Activated CD4-positive, alpha-beta T cell treated with anti-CD3 and anti-CD28 coated beads, Interleukin-2, amount 10 ng/mL, durations not matched to agents 24 days and 14 days (primary cell): Measurements from ENCODE around the gene PLXNA4. TPM values are rescaled to one million over a fixed set of nuclear protein-coding genes. Genes with fewer than 3 reads are reported as not detected.

ENCODE experiments used
- DNase-seq: peaks from one replicate; pipeline ENCODE4 v3.0.0; 2022
- H3K27ac Mint-ChIP-seq: one replicate; pipeline ENCODE4 v1.8.0; 2022; ENCODE audit warnings: mild to moderate bottlenecking, mixed read lengths
- H3K27me3 Mint-ChIP-seq: one replicate; pipeline ENCODE4 v1.8.0; 2022; ENCODE audit warnings: mixed read lengths
- H3K36me3 Mint-ChIP-seq: one replicate; pipeline ENCODE4 v1.8.0; 2022; ENCODE audit warnings: low read depth, mild to moderate bottlenecking, mixed read lengths
- H3K4me1 Mint-ChIP-seq: one replicate; pipeline ENCODE4 v1.8.0; 2021; ENCODE audit warnings: mixed read lengths
- H3K4me3 Mint-ChIP-seq: one replicate; pipeline ENCODE4 v1.8.0; 2022; ENCODE audit warnings: mild to moderate bottlenecking, moderate library complexity, mixed read lengths
- H3K9me3 Mint-ChIP-seq: one replicate; pipeline ENCODE4 v1.8.0; 2021; ENCODE audit warnings: mixed read lengths
- intact Hi-C: fragments of 100-400 bp; cut with micrococcal nuclease; formaldehyde crosslinking; loops from one replicate; pipeline ENCODE4 v1.15.1; 2023
- total RNA-seq: library from RNA; stranded (reverse); gene quantifications from 2 replicates; pipeline ENCODE4 v1.2.3, GENCODE V29; 2022

The PLXNA4 gene
- total RNA-seq, 1 donor from 2014 or later = 0.70 TPM

GRCh38 chr7:132336797-132337196 is 239.5 kb downstream of the PLXNA4 start:
- DNase-seq = no peak
- Mint-ChIP-seq H3K36me3 (no peaks in the 10 kb centered on the region), H3K4me3 (no peak overlapping the region), H3K9me3 (no peaks in the 10 kb centered on the region), H3K4me1 (no peaks in the 10 kb centered on the region), H3K27me3 (peaks cover 13% of the 10 kb centered on the region), H3K27ac (no peak overlapping the region)
- intact Hi-C loops = no loop called here

GRCh38 chr7:132333301-132333700 is 243.0 kb downstream of the PLXNA4 start:
- no peaks in the 10 kb centered on the region for H3K4me1 Mint-ChIP-seq
- no peak overlapping the region for H3K4me3 Mint-ChIP-seq
- intact Hi-C loops = no loop called here

GRCh38 chr7:132328760-132329159 is 247.5 kb downstream of the PLXNA4 start:
- Mint-ChIP-seq H3K27ac (no peak overlapping the region), H3K27me3 (peaks cover 37% of the 10 kb centered on the region), H3K9me3 (no peaks in the 10 kb centered on the region), H3K4me1 (no peaks in the 10 kb centered on the region), H3K36me3 (no peaks in the 10 kb centered on the region), H3K4me3 (no peak overlapping the region)
- intact Hi-C loops = no loop called here
- no peak for DNase-seq

More at GRCh38 chr7:132333301-132333700, 243.0 kb downstream of the PLXNA4 start:
- Mint-ChIP-seq H3K9me3 (no peaks in the 10 kb centered on the region), H3K27ac (no peak overlapping the region), H3K27me3 (peaks cover 13% of the 10 kb centered on the region), H3K36me3 (no peaks in the 10 kb centered on the region)
- no peak for DNase-seq

- Mint-ChIP-seq H3K4me1 (no peaks in the 10 kb centered on the region), H3K27me3 (peaks cover 38% of the 10 kb centered on the region), H3K4me3 (no peak overlapping the region), H3K36me3 (no peaks in the 10 kb centered on the region), H3K27ac (no peak overlapping the region), H3K9me3 (no peaks in the 10 kb centered on the region)
- intact Hi-C loops = no loop called here
- DNase-seq = no peak
Observed at GRCh38 chr7:132328047-132328620, 248.1 kb downstream of the PLXNA4 start.

- Mint-ChIP-seq H3K9me3 (no peaks in the 10 kb centered on the region), H3K4me3 (no peak overlapping the region), H3K27ac (no peak overlapping the region), H3K27me3 (peaks cover 35% of the 10 kb centered on the region), H3K4me1 (no peaks in the 10 kb centered on the region), H3K36me3 (no peaks in the 10 kb centered on the region)
- intact Hi-C loops = no loop called here
- no peak for DNase-seq
Observed at GRCh38 chr7:132326878-132327589, 249.2 kb downstream of the PLXNA4 start.

- Mint-ChIP-seq H3K4me1 (peaks cover 13% of the 10 kb centered on the region), H3K27me3 (peaks cover 39% of the 10 kb centered on the region), H3K27ac (no peak overlapping the region), H3K4me3 (no peak overlapping the region), H3K36me3 (no peaks in the 10 kb centered on the region), H3K9me3 (no peaks in the 10 kb centered on the region)
- no peak for DNase-seq
- intact Hi-C loops = no loop called here
Observed at GRCh38 chr7:132322970-132323369, 253.3 kb downstream of the PLXNA4 start.

- H3K27ac Mint-ChIP-seq = no peak overlapping the region
- H3K4me1 Mint-ChIP-seq = peaks cover 13% of the 10 kb centered on the region
- intact Hi-C loops = no loop called here
- DNase-seq = no peak
- H3K4me3 Mint-ChIP-seq = no peak overlapping the region
- peaks cover 43% of the 10 kb centered on the region for H3K27me3 Mint-ChIP-seq
- H3K36me3 Mint-ChIP-seq = no peaks in the 10 kb centered on the region
- H3K9me3 Mint-ChIP-seq = peaks cover 10% of the 10 kb centered on the region
Observed at GRCh38 chr7:132321387-132321786, 254.9 kb downstream of the PLXNA4 start.

GRCh38 chr7:132319481-132319880 is 256.8 kb downstream of the PLXNA4 start:
- no peaks in the 10 kb centered on the region for H3K36me3 Mint-ChIP-seq
- H3K27me3 Mint-ChIP-seq = peaks cover 42% of the 10 kb centered on the region
- H3K4me1 Mint-ChIP-seq = peaks cover 13% of the 10 kb centered on the region
- no peak for DNase-seq
- peaks cover 10% of the 10 kb centered on the region for H3K9me3 Mint-ChIP-seq
- H3K4me3 Mint-ChIP-seq = peak overlapping the region; percentile 36
- no peak overlapping the region for H3K27ac Mint-ChIP-seq
- intact Hi-C loops = loop anchor here (2.0 kb wide), 1 partner anchor 75 kb away; no protein-coding TSS in a partner anchor

GRCh38 chr7:132318352-132319318 is 257.6 kb downstream of the PLXNA4 start:
- H3K27me3 Mint-ChIP-seq = peaks cover 36% of the 10 kb centered on the region
- H3K36me3 Mint-ChIP-seq = no peaks in the 10 kb centered on the region
- intact Hi-C loops = loop anchor here (1.0 to 2.0 kb wide), 2 partner anchors 76 to 262 kb away; no protein-coding TSS in a partner anchor
- H3K27ac Mint-ChIP-seq = no peak overlapping the region
- peak overlapping the region; percentile 14 for H3K4me3 Mint-ChIP-seq
- H3K4me1 Mint-ChIP-seq = peaks cover 13% of the 10 kb centered on the region
- H3K9me3 Mint-ChIP-seq = peaks cover 10% of the 10 kb centered on the region
- peak; percentile 93 for DNase-seq

GRCh38 chr7:132317701-132318351 is 258.4 kb downstream of the PLXNA4 start:
- Mint-ChIP-seq H3K4me3 (no peak overlapping the region), H3K9me3 (peaks cover 10% of the 10 kb centered on the region), H3K36me3 (no peaks in the 10 kb centered on the region), H3K27me3 (peaks cover 40% of the 10 kb centered on the region), H3K4me1 (peaks cover 13% of the 10 kb centered on the region), H3K27ac (no peak overlapping the region)
- DNase-seq = no peak
- intact Hi-C loops = loop anchor here (1.0 to 2.0 kb wide), 2 partner anchors 77 to 262 kb away; no protein-coding TSS in a partner anchor

- peaks cover 4% of the 10 kb centered on the region for H3K4me1 Mint-ChIP-seq
- intact Hi-C loops = no loop called here
- no peak overlapping the region for H3K4me3 Mint-ChIP-seq
- H3K36me3 Mint-ChIP-seq = no peaks in the 10 kb centered on the region
- H3K9me3 Mint-ChIP-seq = peaks cover 10% of the 10 kb centered on the region
- no peak overlapping the region for H3K27ac Mint-ChIP-seq
- DNase-seq = no peak
- H3K27me3 Mint-ChIP-seq = peaks cover 36% of the 10 kb centered on the region
Observed at GRCh38 chr7:132312531-132313055, 263.7 kb downstream of the PLXNA4 start.

GRCh38 chr7:132311733-132312132 is 264.5 kb downstream of the PLXNA4 start:
- intact Hi-C loops = no loop called here
- H3K36me3 Mint-ChIP-seq = no peaks in the 10 kb centered on the region
- peaks cover 31% of the 10 kb centered on the region for H3K27me3 Mint-ChIP-seq
- DNase-seq = no peak
- H3K4me3 Mint-ChIP-seq = no peak overlapping the region
- H3K9me3 Mint-ChIP-seq = peaks cover 2% of the 10 kb centered on the region
- peaks cover 4% of the 10 kb centered on the region for H3K4me1 Mint-ChIP-seq
- H3K27ac Mint-ChIP-seq = no peak overlapping the region

- H3K27ac Mint-ChIP-seq = no peak overlapping the region
- H3K9me3 Mint-ChIP-seq = no peaks in the 10 kb centered on the region
- H3K36me3 Mint-ChIP-seq = no peaks in the 10 kb centered on the region
- DNase-seq = peak; percentile 61
- peaks cover 18% of the 10 kb centered on the region for H3K27me3 Mint-ChIP-seq
- intact Hi-C loops = no loop called here
- H3K4me3 Mint-ChIP-seq = no peak overlapping the region
- peaks cover 4% of the 10 kb centered on the region for H3K4me1 Mint-ChIP-seq
Observed at GRCh38 chr7:132309102-132309805, 267.0 kb downstream of the PLXNA4 start.
